T-helper 22 cell (primary cell): ENCODE data around the gene SDHB.
A peak's percentile ranks its signal among the peaks of the same experiment; 100 is the strongest.

ENCODE experiments used
- DNase-seq: peaks from one replicate; pipeline ENCODE4 v3.0.0-alpha.2; 2020; ENCODE audit warnings: low read depth

SDHB gene

GRCh38 chr1:17012775-17013490 lies 40.9 kb downstream of the SDHB start:
- DNase-seq = no peak

GRCh38 chr1:17011439-17012307 lies 42.2 kb downstream of the SDHB start, which contains the start of gene ATP13A2:
Gene ATP13A2 (minus strand): TSS chr1:17011928. CDS start chr1:17011738, 190 bp downstream.
- peak; percentile 76 for DNase-seq

GRCh38 chr1:17011092-17011438 lies 42.8 kb downstream of the SDHB start:
- DNase-seq = no peak

GRCh38 chr1:17009706-17010105 lies 44.1 kb downstream of the SDHB start:
- no peak for DNase-seq

- DNase-seq = no peak
Measured at GRCh38 chr1:17008208-17008855, 45.5 kb downstream of the SDHB start.

GRCh38 chr1:17007121-17007520 lies 46.7 kb downstream of the SDHB start:
- DNase-seq = no peak

- DNase-seq = no peak
Measured at GRCh38 chr1:17005365-17005740, 48.5 kb downstream of the SDHB start.

- DNase-seq = no peak
Measured at GRCh38 chr1:17004466-17005364, 49.1 kb downstream of the SDHB start.

GRCh38 chr1:17002524-17002902 lies 51.3 kb downstream of the SDHB start:
- no peak for DNase-seq

GRCh38 chr1:17001760-17002523 lies 51.9 kb downstream of the SDHB start:
- no peak for DNase-seq

GRCh38 chr1:16999863-17000262 lies 54.0 kb downstream of the SDHB start:
- no peak for DNase-seq

GRCh38 chr1:16998589-16998988 lies 55.2 kb downstream of the SDHB start:
- no peak for DNase-seq

- no peak for DNase-seq
Measured at GRCh38 chr1:16996845-16997244, 57.0 kb downstream of the SDHB start.

GRCh38 chr1:16993521-16994038 lies 60.3 kb downstream of the SDHB start:
- no peak for DNase-seq

- DNase-seq = no peak
Measured at GRCh38 chr1:16992675-16993074, 61.2 kb downstream of the SDHB start.

GRCh38 chr1:16992102-16992501 lies 61.7 kb downstream of the SDHB start:
- DNase-seq = no peak

- DNase-seq = no peak
Measured at GRCh38 chr1:16991571-16991970, 62.3 kb downstream of the SDHB start.

- no peak for DNase-seq
Measured at GRCh38 chr1:16989676-16990391, 64.0 kb downstream of the SDHB start.

GRCh38 chr1:16988210-16988609 lies 65.6 kb downstream of the SDHB start:
- no peak for DNase-seq

GRCh38 chr1:16986962-16987361 lies 66.9 kb downstream of the SDHB start:
- DNase-seq = no peak
